Fibroblast of lung (primary cell): Measurements from ENCODE around the gene ATP2B3. TPM values are rescaled to one million over a fixed set of nuclear protein-coding genes. Genes with fewer than 3 reads are reported as not detected.

Experiments
- DNase-seq, 2 donors: peaks; one replicate each; pipeline versions ENCODE4 v3.0.0 to v3.0.0-alpha.2; 2010; ENCODE audit warnings: low read depth in 2 of 2
- H2AFZ ChIP-seq: 2 replicates; pipeline ENCODE4 v1.5.1; 2012; ENCODE audit warnings: low read length, control low read depth, inconsistent platforms
- H3K27ac ChIP-seq: 2 replicates; pipeline ENCODE4 v1.5.1; 2011; ENCODE audit warnings: low read length, control low read depth; ENCODE audit not compliant: insufficient read depth
- H3K27me3 ChIP-seq: 2 replicates; pipeline ENCODE4 v1.5.1; 2011; ENCODE audit warnings: mild to moderate bottlenecking, low read length; ENCODE audit not compliant: control insufficient read depth, insufficient read depth
- H3K36me3 ChIP-seq: 2 replicates; pipeline ENCODE4 v1.5.1; 2011; ENCODE audit warnings: low read length; ENCODE audit not compliant: control insufficient read depth, insufficient read depth
- H3K4me1 ChIP-seq: 2 replicates; pipeline ENCODE4 v1.5.1; 2011; ENCODE audit warnings: low read length; ENCODE audit not compliant: control insufficient read depth, insufficient read depth; ENCODE audit errors: extremely low read depth
- H3K4me2 ChIP-seq: 2 replicates; pipeline ENCODE4 v1.5.1; 2011; ENCODE audit warnings: low read length, control low read depth; ENCODE audit not compliant: insufficient read depth; ENCODE audit errors: extremely low read depth
- H3K4me3 ChIP-seq, 4 experiments: fragments of 200-600 bp in 1 of 4; sonication (generic) in 1 of 4; replicated peaks in 1 of 4; 2 replicates each; pipeline ENCODE4 v1.5.1; 2011 to 2016; ENCODE audit warnings: low read length in 4 of 4, low read depth in 3 of 4, mild to moderate bottlenecking in 3 of 4, control low read depth in 2 of 4, inconsistent platforms in 1 of 4, mixed read lengths in 1 of 4; ENCODE audit not compliant: insufficient read depth in 1 of 4; ENCODE audit errors: control extremely low read depth in 1 of 4
- H3K79me2 ChIP-seq: 2 replicates; pipeline ENCODE4 v1.5.1; 2012; ENCODE audit warnings: mild to moderate bottlenecking, low read length, inconsistent platforms; ENCODE audit not compliant: control insufficient read depth, insufficient read depth
- H3K9ac ChIP-seq: 2 replicates; pipeline ENCODE4 v1.5.1; 2011; ENCODE audit warnings: mild to moderate bottlenecking, low read length, control low read depth; ENCODE audit not compliant: insufficient read depth
- H3K9me3 ChIP-seq: 2 replicates; pipeline ENCODE4 v1.5.1; 2012; ENCODE audit warnings: low read depth, low read length; ENCODE audit not compliant: control insufficient read depth, insufficient read depth
- H4K20me1 ChIP-seq: 2 replicates; pipeline ENCODE4 v1.5.1; 2011; ENCODE audit warnings: low read length; ENCODE audit not compliant: control insufficient read depth, insufficient read depth; ENCODE audit errors: extremely low read depth
- EZH2 ChIP-seq: IDR thresholded peaks from 2 replicates; pipeline ENCODE4 v1.5.1; 2012; ENCODE audit warnings: low read length, control low read depth, mild to moderate bottlenecking; ENCODE audit errors: missing control alignments
- polyA plus RNA-seq, 2 donors: library from polyadenylated mRNA; depleted of rRNA in 1 of 2; stranded (reverse) in 1 of 2; unstranded in 1 of 2; fragments of >200 nt; gene quantifications; 2 replicates each; pipeline ENCODE4 v1.2.1, GENCODE V29; 2011 to 2012; ENCODE audit warnings: missing spikeins in 1 of 2
- total RNA-seq: library from RNA; depleted of rRNA; stranded (reverse); fragments of >200 nt; gene quantifications from 2 replicates; pipeline ENCODE4 v1.2.1, GENCODE V29; 2014
- TF ChIP-seq, protein P1 (sequence below), 2 donors: IDR thresholded peaks in 1 of 2; conservative IDR thresholded peaks in 1 of 2; 1 replicate in 1 of 2; 2 replicates in 1 of 2; pipeline ENCODE4 v1.5.1; 2011 to 2012; ENCODE audit warnings: low read length in 2 of 2, control low read depth in 1 of 2, inconsistent platforms in 1 of 2, low read depth in 1 of 2, mild to moderate bottlenecking in 1 of 2

ATP2B3 gene
- total and polyA plus RNA-seq, 2 donors (not counting 1 experiment from before 2014, with no cell fraction given): not detected

GRCh38 chrX:153546386-153546785 is 28.9 kb downstream of the ATP2B3 start:
- Histone ChIP-seq H3K27ac (no peak overlapping the region), H3K79me2 (no peaks in the 10 kb centered on the region), H3K9me3 (no peaks in the 10 kb centered on the region), H3K9ac (no peak overlapping the region), H2AFZ (no peak overlapping the region), H3K4me1 (no peaks in the 10 kb centered on the region), H4K20me1 (no peaks in the 10 kb centered on the region), H3K4me2 (no peak overlapping the region), H3K36me3 (no peaks in the 10 kb centered on the region), H3K27me3 (no peaks in the 10 kb centered on the region), H3K4me3 (no peak overlapping the region)
- no peak for DNase-seq
- TF ChIP-seq, protein P1, sequence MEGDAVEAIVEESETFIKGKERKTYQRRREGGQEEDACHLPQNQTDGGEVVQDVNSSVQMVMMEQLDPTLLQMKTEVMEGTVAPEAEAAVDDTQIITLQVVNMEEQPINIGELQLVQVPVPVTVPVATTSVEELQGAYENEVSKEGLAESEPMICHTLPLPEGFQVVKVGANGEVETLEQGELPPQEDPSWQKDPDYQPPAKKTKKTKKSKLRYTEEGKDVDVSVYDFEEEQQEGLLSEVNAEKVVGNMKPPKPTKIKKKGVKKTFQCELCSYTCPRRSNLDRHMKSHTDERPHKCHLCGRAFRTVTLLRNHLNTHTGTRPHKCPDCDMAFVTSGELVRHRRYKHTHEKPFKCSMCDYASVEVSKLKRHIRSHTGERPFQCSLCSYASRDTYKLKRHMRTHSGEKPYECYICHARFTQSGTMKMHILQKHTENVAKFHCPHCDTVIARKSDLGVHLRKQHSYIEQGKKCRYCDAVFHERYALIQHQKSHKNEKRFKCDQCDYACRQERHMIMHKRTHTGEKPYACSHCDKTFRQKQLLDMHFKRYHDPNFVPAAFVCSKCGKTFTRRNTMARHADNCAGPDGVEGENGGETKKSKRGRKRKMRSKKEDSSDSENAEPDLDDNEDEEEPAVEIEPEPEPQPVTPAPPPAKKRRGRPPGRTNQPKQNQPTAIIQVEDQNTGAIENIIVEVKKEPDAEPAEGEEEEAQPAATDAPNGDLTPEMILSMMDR (conservative IDR thresholded peaks at IDR 0.05 in 1 of 2, IDR thresholded peaks at IDR 0.05 in 1 of 2; ENCODE audit: low read depth in 1 of 2, low read length in 2 of 2): no peak
- no peak for TF ChIP-seq EZH2

DNA sequence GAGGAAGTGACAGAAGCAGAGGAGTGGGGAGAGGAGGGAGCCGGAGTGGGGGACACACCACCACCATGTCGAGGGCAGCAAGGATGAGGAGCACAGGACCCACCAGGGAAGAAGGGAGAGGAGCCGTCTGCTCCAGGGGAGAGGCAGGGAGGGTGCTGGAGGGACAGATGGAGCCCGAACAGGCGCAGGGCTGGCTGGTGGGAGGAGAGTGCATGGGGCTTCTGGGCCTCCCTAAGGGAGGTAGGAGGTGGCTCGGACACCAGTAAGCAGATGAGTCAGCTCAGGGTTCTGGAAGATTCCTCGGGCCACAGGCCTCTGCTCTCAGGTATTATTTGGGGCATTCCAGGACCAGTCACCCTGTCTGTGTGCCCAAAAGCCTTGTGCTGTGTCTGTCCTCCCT is 29.8 kb downstream of the ATP2B3 start:
- Histone ChIP-seq H2AFZ (no peak overlapping the region), H3K79me2 (no peaks in the 10 kb centered on the region), H3K4me3 (no peak overlapping the region), H3K27ac (no peak overlapping the region), H3K4me1 (no peaks in the 10 kb centered on the region), H4K20me1 (no peaks in the 10 kb centered on the region), H3K27me3 (no peaks in the 10 kb centered on the region), H3K36me3 (no peaks in the 10 kb centered on the region), H3K9ac (no peak overlapping the region), H3K9me3 (no peaks in the 10 kb centered on the region), H3K4me2 (no peak overlapping the region)
- TF ChIP-seq EZH2: no peak
- TF ChIP-seq, protein P1 (conservative IDR thresholded peaks at IDR 0.05 in 1 of 2, IDR thresholded peaks at IDR 0.05 in 1 of 2; ENCODE audit: low read depth in 1 of 2, low read length in 2 of 2): no peak
- DNase-seq: no peak

GRCh38 chrX:153549231-153549630 is 31.8 kb downstream of the ATP2B3 start:
- Histone ChIP-seq H3K36me3 (no peaks in the 10 kb centered on the region), H2AFZ (no peak overlapping the region), H3K9ac (no peak overlapping the region), H3K27ac (no peak overlapping the region), H3K9me3 (no peaks in the 10 kb centered on the region), H3K27me3 (no peaks in the 10 kb centered on the region), H4K20me1 (no peaks in the 10 kb centered on the region), H3K79me2 (no peaks in the 10 kb centered on the region), H3K4me3 (no peak overlapping the region), H3K4me1 (no peaks in the 10 kb centered on the region), H3K4me2 (no peak overlapping the region)
- no peak for DNase-seq
- TF ChIP-seq, protein P1 (conservative IDR thresholded peaks at IDR 0.05 in 1 of 2, IDR thresholded peaks at IDR 0.05 in 1 of 2; ENCODE audit: low read depth in 1 of 2, low read length in 2 of 2): no peak
- TF ChIP-seq EZH2: no peak
